ENCODE data around the gene CSF1.
A peak's percentile ranks its signal among the peaks of the same experiment; 100 is the strongest.

GRCh38 chr1:109877317-109877771 lies 33.3 kb upstream of the CSF1 start:
- no peak for TF ChIP-seq RAD21 (IDR thresholded peaks at IDR 0.05; ENCODE audit: low read length)
- TF ChIP-seq SIN3A (IDR thresholded peaks at IDR 0.05; ENCODE audit: borderline replicate concordance, low read depth, low read length) = no peak
- TF ChIP-seq, protein P1, sequence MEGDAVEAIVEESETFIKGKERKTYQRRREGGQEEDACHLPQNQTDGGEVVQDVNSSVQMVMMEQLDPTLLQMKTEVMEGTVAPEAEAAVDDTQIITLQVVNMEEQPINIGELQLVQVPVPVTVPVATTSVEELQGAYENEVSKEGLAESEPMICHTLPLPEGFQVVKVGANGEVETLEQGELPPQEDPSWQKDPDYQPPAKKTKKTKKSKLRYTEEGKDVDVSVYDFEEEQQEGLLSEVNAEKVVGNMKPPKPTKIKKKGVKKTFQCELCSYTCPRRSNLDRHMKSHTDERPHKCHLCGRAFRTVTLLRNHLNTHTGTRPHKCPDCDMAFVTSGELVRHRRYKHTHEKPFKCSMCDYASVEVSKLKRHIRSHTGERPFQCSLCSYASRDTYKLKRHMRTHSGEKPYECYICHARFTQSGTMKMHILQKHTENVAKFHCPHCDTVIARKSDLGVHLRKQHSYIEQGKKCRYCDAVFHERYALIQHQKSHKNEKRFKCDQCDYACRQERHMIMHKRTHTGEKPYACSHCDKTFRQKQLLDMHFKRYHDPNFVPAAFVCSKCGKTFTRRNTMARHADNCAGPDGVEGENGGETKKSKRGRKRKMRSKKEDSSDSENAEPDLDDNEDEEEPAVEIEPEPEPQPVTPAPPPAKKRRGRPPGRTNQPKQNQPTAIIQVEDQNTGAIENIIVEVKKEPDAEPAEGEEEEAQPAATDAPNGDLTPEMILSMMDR (IDR thresholded peaks at IDR 0.05) = peak; percentile 44
- no peak for TF ChIP-seq ELF1 (IDR thresholded peaks at IDR 0.05)
- TF ChIP-seq, protein P2, sequence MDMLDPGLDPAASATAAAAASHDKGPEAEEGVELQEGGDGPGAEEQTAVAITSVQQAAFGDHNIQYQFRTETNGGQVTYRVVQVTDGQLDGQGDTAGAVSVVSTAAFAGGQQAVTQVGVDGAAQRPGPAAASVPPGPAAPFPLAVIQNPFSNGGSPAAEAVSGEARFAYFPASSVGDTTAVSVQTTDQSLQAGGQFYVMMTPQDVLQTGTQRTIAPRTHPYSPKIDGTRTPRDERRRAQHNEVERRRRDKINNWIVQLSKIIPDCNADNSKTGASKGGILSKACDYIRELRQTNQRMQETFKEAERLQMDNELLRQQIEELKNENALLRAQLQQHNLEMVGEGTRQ (IDR thresholded peaks at IDR 0.05; ENCODE audit: borderline replicate concordance, low read depth, low read length) = no peak
- TF ChIP-seq PBX3 (IDR thresholded peaks at IDR 0.05) = no peak
- peak; percentile 26; the same call in 1 of the 2 replicates for TF ChIP-seq YY1 (IDR thresholded peaks at IDR 0.05; ENCODE audit: low read depth)
- TF ChIP-seq GATA2 (CRISPR knock-in tag; IDR thresholded peaks at IDR 0.05) = no peak
- no peak for TF ChIP-seq MXI1 (IDR thresholded peaks at IDR 0.05; ENCODE audit: low read depth, low read length)
- TF ChIP-seq TEAD4 (IDR thresholded peaks at IDR 0.05; ENCODE audit: borderline replicate concordance, insufficient read depth) = peak; percentile 80

Measured in SK-N-SH (cell line).